ENCODE measurements around the gene ZMYND8. TPM values are rescaled to one million over a fixed set of nuclear protein-coding genes. Genes with fewer than 3 reads are reported as not detected.
A peak's percentile ranks its signal among the peaks of the same experiment; 100 is the strongest.

The ZMYND8 gene
- total and polyA plus RNA-seq, 10 of the 15 experiments (the other 5 are each of a cell fraction or from before 2014, with no cell fraction given), result 12.9 to 54.8 (median 23.1) TPM

DNA sequence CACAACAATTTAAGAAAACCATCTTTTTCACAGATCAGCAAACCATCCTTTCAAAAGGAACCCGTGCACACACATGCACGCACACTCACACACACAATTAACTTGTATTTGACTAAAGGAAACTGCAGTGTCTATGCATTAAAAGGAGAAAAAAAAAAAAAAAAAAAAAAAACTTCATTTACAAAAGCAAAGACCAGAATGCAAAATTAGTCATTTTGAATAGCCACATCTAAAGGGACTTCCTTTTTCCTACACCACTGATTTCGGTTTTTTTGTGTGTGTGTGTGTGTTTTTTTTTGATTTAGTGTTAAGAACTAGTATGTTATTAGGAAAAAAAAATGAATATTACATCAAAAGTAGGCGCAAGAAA lies 6.3 kb downstream of the ZMYND8 start (continued):
- TF ChIP-seq NFXL1 (IDR thresholded peaks at IDR 0.05; ENCODE audit: borderline replicate concordance) (no peak), TCF12 (IDR thresholded peaks at IDR 0.05; ENCODE audit: low read depth, low read length) (no peak), EZH2 (IDR thresholded peaks at IDR 0.05; ENCODE audit: borderline replicate concordance, control insufficient read depth, low read depth, low read length) (no peak), POLR2A (IDR thresholded peaks at IDR 0.05; ENCODE audit: low read depth, low read length) (no peak), NFIC (IDR thresholded peaks at IDR 0.05; ENCODE audit: low read depth, low read length) (peak; percentile 84), ZNF622 (IDR thresholded peaks at IDR 0.05) (no peak), NFYA (IDR thresholded peaks at IDR 0.05; ENCODE audit: borderline replicate concordance, low read depth, low read length) (no peak), TBL1XR1 (IDR thresholded peaks at IDR 0.05; ENCODE audit: low read depth, low read length) (peak; percentile 45; the same call in 1 of the 2 replicates), YY1 (IDR thresholded peaks at IDR 0.05; ENCODE audit: low read depth, low read length) (no peak), ETV6 (conservative IDR thresholded peaks at IDR 0.05 in 1 of 2, IDR thresholded peaks at IDR 0.05 in 1 of 2; ENCODE audit: borderline replicate concordance in 1 of 2, low read depth in 1 of 2) (peak in 1 of 2 experiments; percentile 69; a peak in 2 of 4 replicates), SUPT20H (IDR thresholded peaks at IDR 0.05; ENCODE audit: borderline replicate concordance, control insufficient read depth, low read depth, low read length) (no peak), ZNF207 (IDR thresholded peaks at IDR 0.05; ENCODE audit: borderline replicate concordance) (no peak), PBX3 (IDR thresholded peaks at IDR 0.05; ENCODE audit: insufficient replicate concordance, low read depth, low read length) (no peak), JUND (IDR thresholded peaks at IDR 0.05; ENCODE audit: low read depth, low read length) (peak; percentile 17; the same call in 1 of the 2 replicates), KAT2A (conservative IDR thresholded peaks at IDR 0.05; ENCODE audit: control insufficient read depth, low read depth, low read length) (no peak), ZBED1 (IDR thresholded peaks at IDR 0.05; ENCODE audit: borderline replicate concordance) (0 out of 2 replicates have a peak, but pooled peaks have one; percentile 45), SREBF2 (IDR thresholded peaks at IDR 0.05; ENCODE audit: low read length) (no peak), IKZF1 (conservative IDR thresholded peaks at IDR 0.05) (no peak), BACH1 (IDR thresholded peaks at IDR 0.05; ENCODE audit: borderline replicate concordance) (no peak), RB1 (IDR thresholded peaks at IDR 0.05; ENCODE audit: borderline replicate concordance) (no peak), CBX3 (IDR thresholded peaks at IDR 0.05; ENCODE audit: borderline replicate concordance, low read depth) (no peak), NFYB (IDR thresholded peaks at IDR 0.05; ENCODE audit: insufficient read depth, low read depth, low read length) (no peak), EGR1 (IDR thresholded peaks at IDR 0.05; ENCODE audit: borderline replicate concordance in 1 of 2, low read depth in 2 of 2, low read length in 2 of 2) (no peak)
- TF ChIP-seq, protein P1, sequence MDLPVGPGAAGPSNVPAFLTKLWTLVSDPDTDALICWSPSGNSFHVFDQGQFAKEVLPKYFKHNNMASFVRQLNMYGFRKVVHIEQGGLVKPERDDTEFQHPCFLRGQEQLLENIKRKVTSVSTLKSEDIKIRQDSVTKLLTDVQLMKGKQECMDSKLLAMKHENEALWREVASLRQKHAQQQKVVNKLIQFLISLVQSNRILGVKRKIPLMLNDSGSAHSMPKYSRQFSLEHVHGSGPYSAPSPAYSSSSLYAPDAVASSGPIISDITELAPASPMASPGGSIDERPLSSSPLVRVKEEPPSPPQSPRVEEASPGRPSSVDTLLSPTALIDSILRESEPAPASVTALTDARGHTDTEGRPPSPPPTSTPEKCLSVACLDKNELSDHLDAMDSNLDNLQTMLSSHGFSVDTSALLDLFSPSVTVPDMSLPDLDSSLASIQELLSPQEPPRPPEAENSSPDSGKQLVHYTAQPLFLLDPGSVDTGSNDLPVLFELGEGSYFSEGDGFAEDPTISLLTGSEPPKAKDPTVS (IDR thresholded peaks at IDR 0.05; ENCODE audit: low read depth, low read length), result no peak
- TF ChIP-seq, protein P2, sequence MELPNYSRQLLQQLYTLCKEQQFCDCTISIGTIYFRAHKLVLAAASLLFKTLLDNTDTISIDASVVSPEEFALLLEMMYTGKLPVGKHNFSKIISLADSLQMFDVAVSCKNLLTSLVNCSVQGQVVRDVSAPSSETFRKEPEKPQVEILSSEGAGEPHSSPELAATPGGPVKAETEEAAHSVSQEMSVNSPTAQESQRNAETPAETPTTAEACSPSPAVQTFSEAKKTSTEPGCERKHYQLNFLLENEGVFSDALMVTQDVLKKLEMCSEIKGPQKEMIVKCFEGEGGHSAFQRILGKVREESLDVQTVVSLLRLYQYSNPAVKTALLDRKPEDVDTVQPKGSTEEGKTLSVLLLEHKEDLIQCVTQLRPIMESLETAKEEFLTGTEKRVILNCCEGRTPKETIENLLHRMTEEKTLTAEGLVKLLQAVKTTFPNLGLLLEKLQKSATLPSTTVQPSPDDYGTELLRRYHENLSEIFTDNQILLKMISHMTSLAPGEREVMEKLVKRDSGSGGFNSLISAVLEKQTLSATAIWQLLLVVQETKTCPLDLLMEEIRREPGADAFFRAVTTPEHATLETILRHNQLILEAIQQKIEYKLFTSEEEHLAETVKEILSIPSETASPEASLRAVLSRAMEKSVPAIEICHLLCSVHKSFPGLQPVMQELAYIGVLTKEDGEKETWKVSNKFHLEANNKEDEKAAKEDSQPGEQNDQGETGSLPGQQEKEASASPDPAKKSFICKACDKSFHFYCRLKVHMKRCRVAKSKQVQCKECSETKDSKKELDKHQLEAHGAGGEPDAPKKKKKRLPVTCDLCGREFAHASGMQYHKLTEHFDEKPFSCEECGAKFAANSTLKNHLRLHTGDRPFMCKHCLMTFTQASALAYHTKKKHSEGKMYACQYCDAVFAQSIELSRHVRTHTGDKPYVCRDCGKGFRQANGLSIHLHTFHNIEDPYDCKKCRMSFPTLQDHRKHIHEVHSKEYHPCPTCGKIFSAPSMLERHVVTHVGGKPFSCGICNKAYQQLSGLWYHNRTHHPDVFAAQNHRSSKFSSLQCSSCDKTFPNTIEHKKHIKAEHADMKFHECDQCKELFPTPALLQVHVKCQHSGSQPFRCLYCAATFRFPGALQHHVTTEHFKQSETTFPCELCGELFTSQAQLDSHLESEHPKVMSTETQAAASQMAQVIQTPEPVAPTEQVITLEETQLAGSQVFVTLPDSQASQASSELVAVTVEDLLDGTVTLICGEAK (IDR thresholded peaks at IDR 0.05; ENCODE audit: borderline replicate concordance), result peak; percentile 79; the same call in 1 of the 2 replicates

Measured in GM12878 (cell line).